ENCODE measurements around the gene MUCL3. TPM values are rescaled to one million over a fixed set of nuclear protein-coding genes. Genes with fewer than 3 reads are reported as not detected.

MUCL3 gene
- total and polyA plus RNA-seq, 8 donors, result 0.04 to 5.6 (median 0.64) TPM; not detected in 4

GRCh38 chr6:30981942-30982772, 41.4 kb downstream of the MUCL3 start:
- no peaks in the 10 kb centered on the region for H3K36me3 ChIP-seq
- no peaks in the 10 kb centered on the region for H3K9me3 ChIP-seq
- intact Hi-C loops (cut with DNase I), result no loop called here
- H3K4me1 ChIP-seq, result peaks cover 0 to 4% (median 0%) of the 10 kb centered on the region in 3 donors
- peak overlapping the region in 3 of 4 donors; percentile 33 to 34 (median 33) for H3K27ac ChIP-seq
- DNase-seq (peak in 4 of 6 donors; percentile 46 to 65 (median 55)), FAIRE-seq (no peak), ATAC-seq (peak; percentile 94 to 98 (median 96))
- no peaks in the 10 kb centered on the region for H3K27me3 ChIP-seq
- peak in 2 of 4 donors; percentile 10 to 29 for TF ChIP-seq CTCF (IDR thresholded peaks at IDR 0.05)
- WGBS, 2 donors, result 7 to 10% methylated on average over 13 of the region's 13 CpGs
- H3K4me3 ChIP-seq, result peak overlapping the region in 2 of 4 donors; percentile 8 to 25

- H3K36me3 ChIP-seq, result no peaks in the 10 kb centered on the region
Observed at GRCh38 chr6:30983439-30983838, 42.7 kb downstream of the MUCL3 start, which contains the start of gene MUC21. TSS of gene MUC21 (plus strand) at chr6:30983718. CDS start at chr6:30983959, 241 bp downstream.

GRCh38 chr6:30985490-30985889, 44.7 kb downstream of the MUCL3 start:
- DNase-seq, result no peak
- TF ChIP-seq CTCF (IDR thresholded peaks at IDR 0.05), result no peak
- Histone ChIP-seq H3K36me3 (no peaks in the 10 kb centered on the region), H3K4me3 (no peak overlapping the region), H3K4me1 (peaks cover 0 to 4% (median 0%) of the 10 kb centered on the region in 3 donors), H3K27ac (no peak overlapping the region), H3K27me3 (no peaks in the 10 kb centered on the region), H3K9me3 (no peaks in the 10 kb centered on the region)
- WGBS, 2 donors, result 71 to 81% methylated on average over 5 of the region's 5 CpGs
- no peak for ATAC-seq
- intact Hi-C loops (cut with DNase I), result no loop called here
- no peak for FAIRE-seq

More at GRCh38 chr6:30983439-30983838, 42.7 kb downstream of the MUCL3 start, which contains the start of gene MUC21:
- FAIRE-seq (no peak), ATAC-seq (no peak), DNase-seq (no peak)
- Histone ChIP-seq H3K27ac (no peak within 1 kb of the TSS), H3K4me1 (peaks cover 0 to 4% (median 0%) of the 10 kb centered on the region in 3 donors), H3K4me3 (no peak within 1 kb of the TSS), H3K27me3 (no peaks in the 10 kb centered on the region), H3K9me3 (no peaks in the 10 kb centered on the region)
- WGBS, 2 donors, result 64 to 88% methylated on average over 6 of the region's 6 CpGs
- no peak for TF ChIP-seq CTCF (IDR thresholded peaks at IDR 0.05)
- intact Hi-C loops (cut with DNase I), result no loop called here

GRCh38 chr6:30987304-30987703, 46.5 kb downstream of the MUCL3 start:
- intact Hi-C loops (cut with DNase I), result no loop called here
- FAIRE-seq (no peak), ATAC-seq (no peak), DNase-seq (no peak)
- no peaks in the 10 kb centered on the region for H3K9me3 ChIP-seq
- WGBS, 2 donors, result 78 to 91% methylated on average over 6 of the region's 6 CpGs
- no peaks in the 10 kb centered on the region for H3K27me3 ChIP-seq
- no peak overlapping the region for H3K4me3 ChIP-seq
- H3K27ac ChIP-seq, result no peak overlapping the region
- no peaks in the 10 kb centered on the region for H3K36me3 ChIP-seq
- H3K4me1 ChIP-seq, result peaks cover 0 to 3% (median 0%) of the 10 kb centered on the region in 3 donors
- no peak for TF ChIP-seq CTCF (IDR thresholded peaks at IDR 0.05)
